ENCODE data around the gene SEMA6D.

GRCh38 chr15:47792231-47792630 lies 74.9 kb downstream of the SEMA6D start:
- TF ChIP-seq ZNF274 (IDR thresholded peaks at IDR 0.05; ENCODE audit: low read depth, low read length): no peak
- TF ChIP-seq SUZ12 (IDR thresholded peaks at IDR 0.05; ENCODE audit: extremely low read depth, insufficient read depth, insufficient read length): no peak
